ENCODE measurements around the gene RNF14.
A peak's percentile ranks its signal among the peaks of the same experiment; 100 is the strongest.
"Not testable (repeated sequence)": the region's sequence is repeated elsewhere in the genome, so short reads cannot be mapped to it uniquely, and the experiment has no call there.

Gene RNF14

DNA sequence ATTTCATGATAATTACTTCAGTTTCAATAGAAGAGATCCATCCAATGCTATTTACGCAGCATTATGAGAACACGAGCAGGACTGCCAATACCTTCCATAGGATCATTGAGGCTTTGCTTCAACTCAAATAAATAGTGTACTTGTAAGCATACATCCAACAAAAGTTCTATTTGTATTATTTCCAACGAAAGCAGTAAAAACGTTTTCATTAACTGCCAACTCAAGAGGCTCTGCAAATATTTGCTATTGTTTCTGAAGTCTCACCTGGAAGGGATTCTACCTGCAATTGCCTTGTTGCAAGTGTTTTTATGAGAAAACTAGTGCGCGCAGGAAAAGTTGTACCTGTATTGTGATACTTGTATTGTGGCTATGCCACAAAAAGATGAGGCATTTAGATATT, 54.9 kb downstream of the RNF14 start:
- DNase-seq (ENCODE audit: low read depth), result no peak
- H3K4me3 ChIP-seq (ENCODE audit: low read depth, low read length), result no peak overlapping the region
- TF ChIP-seq, protein P1, sequence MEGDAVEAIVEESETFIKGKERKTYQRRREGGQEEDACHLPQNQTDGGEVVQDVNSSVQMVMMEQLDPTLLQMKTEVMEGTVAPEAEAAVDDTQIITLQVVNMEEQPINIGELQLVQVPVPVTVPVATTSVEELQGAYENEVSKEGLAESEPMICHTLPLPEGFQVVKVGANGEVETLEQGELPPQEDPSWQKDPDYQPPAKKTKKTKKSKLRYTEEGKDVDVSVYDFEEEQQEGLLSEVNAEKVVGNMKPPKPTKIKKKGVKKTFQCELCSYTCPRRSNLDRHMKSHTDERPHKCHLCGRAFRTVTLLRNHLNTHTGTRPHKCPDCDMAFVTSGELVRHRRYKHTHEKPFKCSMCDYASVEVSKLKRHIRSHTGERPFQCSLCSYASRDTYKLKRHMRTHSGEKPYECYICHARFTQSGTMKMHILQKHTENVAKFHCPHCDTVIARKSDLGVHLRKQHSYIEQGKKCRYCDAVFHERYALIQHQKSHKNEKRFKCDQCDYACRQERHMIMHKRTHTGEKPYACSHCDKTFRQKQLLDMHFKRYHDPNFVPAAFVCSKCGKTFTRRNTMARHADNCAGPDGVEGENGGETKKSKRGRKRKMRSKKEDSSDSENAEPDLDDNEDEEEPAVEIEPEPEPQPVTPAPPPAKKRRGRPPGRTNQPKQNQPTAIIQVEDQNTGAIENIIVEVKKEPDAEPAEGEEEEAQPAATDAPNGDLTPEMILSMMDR (conservative IDR thresholded peaks at IDR 0.05; ENCODE audit: low read depth, low read length), result no peak

- TF ChIP-seq, protein P1 (conservative IDR thresholded peaks at IDR 0.05; ENCODE audit: low read depth, low read length), result peak; percentile 1
- peak overlapping the region; percentile 59 for H3K4me3 ChIP-seq (ENCODE audit: low read depth, low read length)
- DNase-seq (ENCODE audit: low read depth), result peak; percentile 84
Measured at GRCh38 chr5:142024771-142025304, 55.9 kb downstream of the RNF14 start.

DNA sequence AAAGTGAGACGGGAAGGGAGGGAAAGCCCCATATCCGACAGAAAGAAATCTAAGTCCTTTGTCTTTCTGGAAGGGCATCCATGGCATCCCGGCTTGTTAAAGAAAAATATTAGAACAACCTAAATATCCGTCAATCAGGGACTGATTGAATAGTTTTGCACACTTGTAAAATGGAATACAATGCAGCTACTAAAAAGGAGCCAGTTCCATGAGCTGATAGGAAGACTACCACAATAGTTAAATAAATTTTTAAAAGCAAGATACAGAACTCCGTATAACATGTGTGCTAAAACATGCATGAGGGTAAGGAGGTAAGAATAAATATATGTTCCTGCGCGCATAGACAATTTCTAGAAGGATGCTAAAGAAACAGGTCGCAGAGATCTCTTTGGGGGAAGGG, 56.7 kb downstream of the RNF14 start:
- no peak overlapping the region for H3K4me3 ChIP-seq (ENCODE audit: low read depth, low read length)
- no peak for DNase-seq (ENCODE audit: low read depth)
- TF ChIP-seq, protein P1 (conservative IDR thresholded peaks at IDR 0.05; ENCODE audit: low read depth, low read length), result no peak

DNA sequence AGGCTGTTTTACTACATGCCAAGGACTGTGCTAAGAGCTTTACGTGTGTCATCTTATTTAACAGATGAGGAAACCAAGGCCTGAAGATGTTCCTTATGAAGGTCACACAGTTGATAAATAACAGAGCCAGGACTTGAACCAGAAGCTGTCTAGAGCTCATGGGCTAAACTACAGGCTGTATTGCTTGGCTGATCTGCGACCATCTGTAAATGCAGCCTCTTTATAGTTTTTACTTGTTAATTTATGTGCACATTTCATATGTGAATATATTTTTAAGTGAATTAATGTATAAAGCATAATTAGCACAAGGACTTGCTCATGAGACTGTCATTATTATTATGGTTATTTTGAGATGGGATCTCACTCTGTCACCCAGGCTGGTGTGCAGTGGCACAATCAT, 63.2 kb downstream of the RNF14 start:
- TF ChIP-seq, protein P1 (conservative IDR thresholded peaks at IDR 0.05; ENCODE audit: low read depth, low read length), result no peak
- no peak overlapping the region for H3K4me3 ChIP-seq (ENCODE audit: low read depth, low read length)
- no peak for DNase-seq (ENCODE audit: low read depth)

DNA sequence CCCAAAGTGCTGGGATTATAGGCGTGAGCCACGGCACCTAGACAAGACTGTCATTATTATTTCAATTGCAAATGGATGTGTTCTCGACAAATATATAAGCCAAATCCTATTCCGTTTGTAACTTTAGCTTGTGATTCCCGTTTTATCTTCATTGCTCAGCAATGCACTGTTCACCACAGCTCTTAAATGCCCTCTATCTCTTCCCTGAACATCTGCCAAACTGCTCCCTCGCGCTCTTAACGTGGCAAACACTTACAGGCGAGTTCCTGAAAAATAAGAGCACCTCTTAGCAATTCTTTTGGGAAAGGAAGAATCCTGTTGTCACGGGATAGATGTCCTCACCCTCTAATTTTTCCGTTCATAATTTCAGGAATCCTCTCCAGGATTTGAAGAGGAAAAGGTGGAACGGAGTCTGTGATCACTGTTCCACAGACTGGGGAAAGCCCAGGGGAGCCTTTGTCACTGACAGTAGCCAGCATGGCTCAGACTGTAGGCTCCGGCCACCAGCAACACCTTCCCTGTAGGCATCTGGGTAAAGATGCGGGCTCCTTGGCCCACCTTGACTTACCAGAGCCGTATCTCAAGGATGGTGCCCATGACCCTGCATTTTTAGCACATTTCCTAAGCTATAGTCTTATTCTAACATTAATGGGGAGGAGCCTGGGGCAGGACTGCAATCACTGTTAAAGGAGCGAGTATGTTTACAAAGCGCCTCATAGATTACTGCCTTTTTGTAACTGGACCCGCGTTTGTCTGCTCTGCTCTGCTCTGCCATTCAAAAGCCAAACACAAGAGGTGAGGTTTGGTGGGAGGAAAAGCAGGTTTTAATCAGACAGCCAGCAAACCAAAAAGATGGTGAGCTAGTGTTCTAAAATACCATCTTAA, 64.1 kb downstream of the RNF14 start:
- DNase-seq (ENCODE audit: low read depth), result no peak
- H3K4me3 ChIP-seq (ENCODE audit: low read depth, low read length), result no peak overlapping the region
- TF ChIP-seq, protein P1 (conservative IDR thresholded peaks at IDR 0.05; ENCODE audit: low read depth, low read length), result no peak

- not testable (repeated sequence) for H3K4me3 ChIP-seq (ENCODE audit: low read depth, low read length); DNase-seq (ENCODE audit: low read depth)
Measured at GRCh38 chr5:142033632-142034567, 65.0 kb downstream of the RNF14 start.

DNA sequence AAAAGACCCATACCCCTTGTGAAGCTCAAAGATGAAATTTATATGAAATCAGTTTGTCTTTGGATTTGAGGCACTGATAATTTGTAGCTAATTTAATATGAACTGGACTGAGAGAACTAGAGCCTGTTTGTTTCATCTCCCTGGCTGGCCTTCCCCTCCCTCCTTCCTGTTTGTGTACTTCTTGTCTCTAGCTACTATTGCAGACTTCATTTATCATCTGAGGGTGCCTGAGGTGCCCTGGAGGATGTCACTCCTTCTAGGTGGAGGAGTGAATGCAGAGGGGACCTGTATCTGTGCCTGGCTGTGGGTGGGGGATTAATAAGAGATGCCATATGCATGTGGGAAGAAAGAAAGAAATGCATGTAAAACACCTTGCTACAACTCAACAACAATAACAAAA, 66.1 kb downstream of the RNF14 start:
- TF ChIP-seq, protein P1 (conservative IDR thresholded peaks at IDR 0.05; ENCODE audit: low read depth, low read length), result no peak
- no peak for DNase-seq (ENCODE audit: low read depth)
- H3K4me3 ChIP-seq (ENCODE audit: low read depth, low read length), result no peak overlapping the region
